ENCODE data around the gene CPE.
"Not testable (repeated sequence)": the region's sequence is repeated elsewhere in the genome, so short reads cannot be mapped to it uniquely, and the experiment has no call there.

The CPE gene

DNA sequence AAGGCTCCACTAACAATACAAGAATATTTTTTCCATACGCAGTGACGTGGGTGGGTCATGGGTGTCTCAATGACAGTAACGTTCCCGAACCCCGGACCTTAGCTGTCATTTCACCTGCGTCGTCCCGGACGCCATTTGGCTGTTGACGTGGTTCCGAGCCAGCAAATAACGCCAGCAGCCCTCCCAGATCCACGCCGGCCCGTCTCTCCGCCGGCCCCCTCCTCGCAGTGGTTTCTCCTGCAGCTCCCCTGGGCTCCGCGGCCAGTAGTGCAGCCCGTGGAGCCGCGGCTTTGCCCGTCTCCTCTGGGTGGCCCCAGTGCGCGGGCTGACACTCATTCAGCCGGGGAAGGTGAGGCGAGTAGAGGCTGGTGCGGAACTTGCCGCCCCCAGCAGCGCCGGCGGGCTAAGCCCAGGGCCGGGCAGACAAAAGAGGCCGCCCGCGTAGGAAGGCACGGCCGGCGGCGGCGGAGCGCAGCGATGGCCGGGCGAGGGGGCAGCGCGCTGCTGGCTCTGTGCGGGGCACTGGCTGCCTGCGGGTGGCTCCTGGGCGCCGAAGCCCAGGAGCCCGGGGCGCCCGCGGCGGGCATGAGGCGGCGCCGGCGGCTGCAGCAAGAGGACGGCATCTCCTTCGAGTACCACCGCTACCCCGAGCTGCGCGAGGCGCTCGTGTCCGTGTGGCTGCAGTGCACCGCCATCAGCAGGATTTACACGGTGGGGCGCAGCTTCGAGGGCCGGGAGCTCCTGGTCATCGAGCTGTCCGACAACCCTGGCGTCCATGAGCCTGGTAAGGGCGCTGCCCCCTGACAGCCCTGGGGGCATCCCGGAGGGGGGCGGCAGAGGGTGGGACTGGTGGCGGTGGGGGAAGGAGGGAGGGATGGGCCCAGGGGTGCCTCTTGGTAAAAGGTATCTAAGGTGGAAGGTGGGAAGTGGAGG lies at the start of gene CPE:
Gene CPE (plus strand): TSS at position 264 of the 933 bp plus-strand sequence. CDS start 214 bp downstream, at position 478.
- DNase-seq (ENCODE audit: low read depth in 2 of 2) = peak; percentile 36 to 43

DNA sequence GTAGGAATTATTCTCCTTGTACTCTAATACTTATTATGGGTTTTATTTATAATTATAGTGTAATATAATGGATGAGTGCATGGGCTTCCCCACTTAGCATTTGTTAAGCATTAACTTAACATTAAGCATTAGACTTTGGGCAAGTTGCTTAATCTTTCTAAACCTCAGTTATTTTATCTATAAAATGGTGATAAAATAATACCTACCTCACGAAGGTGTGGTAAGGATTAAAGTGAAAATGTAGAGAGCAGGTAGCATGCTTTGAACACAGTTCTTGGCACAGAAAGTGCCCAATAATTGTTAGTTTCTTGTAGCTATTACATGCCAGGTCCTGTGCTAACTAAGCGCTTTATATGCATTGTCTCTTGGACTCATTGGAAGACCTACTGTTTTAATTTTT lies 48.7 kb upstream of the CPE start:
- no peak for DNase-seq (ENCODE audit: low read depth in 2 of 2)

DNA sequence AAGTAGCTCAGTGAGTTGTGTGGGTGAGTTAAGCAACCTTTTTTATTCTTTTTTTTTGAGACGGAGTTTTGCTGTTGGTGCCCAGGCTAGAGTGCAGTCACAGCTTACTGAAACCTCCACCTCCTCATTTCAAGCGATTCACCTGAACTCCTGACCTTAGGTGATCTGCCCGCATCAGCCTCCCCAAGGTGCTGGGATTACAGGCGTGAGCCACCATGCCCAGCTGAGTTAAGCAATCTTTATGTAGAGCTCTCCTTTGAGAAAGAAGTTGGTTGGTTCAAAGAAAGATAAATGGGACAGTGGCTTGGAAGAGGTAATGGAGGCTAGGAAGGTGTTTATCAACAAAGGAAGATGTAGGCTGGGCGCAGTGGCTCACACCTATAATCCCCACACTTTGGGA lies 48.1 kb upstream of the CPE start:
- no peak for DNase-seq (ENCODE audit: low read depth in 2 of 2)

DNA sequence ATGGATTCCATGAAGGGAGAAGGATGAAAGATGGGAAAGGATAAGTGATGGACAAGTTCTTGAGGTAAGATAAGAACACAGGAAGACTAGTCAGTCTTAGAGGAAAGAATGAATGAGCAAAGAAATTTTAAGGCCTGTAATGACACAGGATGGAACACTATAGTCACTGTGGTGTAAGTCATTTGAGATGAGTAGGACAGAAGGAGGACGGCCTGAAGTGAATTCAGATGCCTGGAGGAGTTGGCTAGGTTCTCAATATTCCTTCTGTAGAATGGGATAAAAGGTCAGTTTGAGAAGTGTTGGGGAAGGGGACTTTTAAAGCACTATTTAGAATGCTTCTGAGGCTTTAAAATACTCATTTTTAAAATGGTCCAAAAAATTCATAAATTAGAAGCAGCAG lies 47.4 kb upstream of the CPE start:
- no peak for DNase-seq (ENCODE audit: low read depth in 2 of 2)

DNA sequence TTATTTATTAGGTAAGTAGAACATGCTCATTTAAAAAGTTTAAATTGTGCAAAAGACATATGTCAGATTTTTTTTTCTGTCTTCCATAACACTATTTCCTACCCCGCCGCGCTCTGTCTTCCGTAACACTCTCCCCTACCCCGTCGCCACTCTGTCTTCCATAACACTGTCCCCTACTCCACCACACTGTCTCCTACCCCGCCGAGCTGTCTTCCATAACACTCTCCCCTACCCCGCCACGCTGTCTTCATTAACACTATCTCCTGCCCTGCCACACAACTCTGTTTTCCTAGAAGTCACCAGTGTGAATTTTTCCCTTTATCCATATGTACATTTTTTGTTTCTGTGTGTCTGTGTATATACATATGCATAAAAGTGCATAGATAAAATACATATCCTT lies 47.0 kb upstream of the CPE start:
- no peak for DNase-seq (ENCODE audit: low read depth in 2 of 2)

DNA sequence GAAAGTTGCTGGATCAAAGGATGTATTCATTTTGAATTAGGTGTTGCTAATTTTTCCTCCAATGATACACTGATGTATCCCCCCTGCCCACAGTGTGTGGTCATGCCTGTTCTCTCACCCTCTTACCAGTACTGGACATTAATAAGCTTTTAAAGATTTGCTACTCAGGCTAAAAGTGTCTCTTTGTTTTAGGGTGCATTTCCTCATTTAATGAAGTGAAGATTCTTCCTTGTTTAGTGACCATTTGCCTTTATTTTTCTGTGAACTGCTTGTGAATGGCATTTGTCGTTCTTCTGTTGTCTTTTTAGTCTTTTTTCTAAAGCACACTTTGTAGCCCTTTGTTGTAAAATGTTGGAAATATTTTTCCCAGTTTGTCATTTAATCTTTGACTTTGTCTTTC lies 46.3 kb upstream of the CPE start:
- no peak for DNase-seq (ENCODE audit: low read depth in 2 of 2)

DNA sequence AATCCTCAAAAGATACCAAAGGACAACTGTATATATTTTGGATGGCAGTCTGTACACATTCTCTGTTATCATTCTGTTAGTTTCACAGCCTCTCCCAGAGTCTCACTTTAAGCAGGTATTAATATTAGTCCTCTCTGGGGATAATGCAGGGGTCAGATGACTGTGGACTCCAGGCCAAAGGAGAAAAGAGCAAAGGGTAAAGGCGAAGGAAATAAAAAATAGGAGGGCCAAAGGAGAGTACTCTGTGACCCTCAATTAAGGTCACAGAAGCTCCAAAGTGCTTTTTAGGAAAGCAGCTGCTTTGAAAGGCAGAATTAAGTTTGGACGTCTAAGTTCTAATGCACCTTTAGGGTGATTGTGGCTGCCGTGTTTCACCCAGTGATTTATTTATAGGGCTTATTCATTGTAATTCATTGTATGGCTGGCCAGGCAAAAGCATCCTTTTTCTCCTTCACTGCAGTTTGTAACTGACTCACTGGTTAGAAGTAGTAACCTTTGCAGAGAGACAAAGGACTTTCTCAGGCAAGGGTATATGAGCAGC lies 43.6 kb upstream of the CPE start:
- no peak for DNase-seq (ENCODE audit: low read depth in 2 of 2)

DNA sequence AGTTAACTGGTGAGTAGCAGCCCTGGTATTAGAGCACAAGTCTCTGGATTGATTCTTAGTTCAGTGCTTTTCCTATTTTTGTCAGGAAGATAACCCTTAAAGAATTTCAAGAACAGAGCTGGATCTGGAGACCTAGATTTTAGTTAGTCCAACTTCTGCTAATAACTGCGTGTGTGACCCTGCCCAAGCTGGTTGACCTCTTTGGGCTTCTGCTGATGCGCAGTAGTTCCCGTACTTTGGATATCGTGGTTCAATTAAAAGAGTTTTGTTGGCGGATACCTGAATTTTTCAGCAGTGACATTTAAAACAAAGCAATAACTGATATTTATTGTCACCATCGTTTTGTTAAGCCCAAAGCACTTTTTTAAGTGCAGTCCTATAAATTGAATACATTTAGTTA lies 42.1 kb upstream of the CPE start:
- DNase-seq (ENCODE audit: low read depth in 2 of 2) = no peak

DNA sequence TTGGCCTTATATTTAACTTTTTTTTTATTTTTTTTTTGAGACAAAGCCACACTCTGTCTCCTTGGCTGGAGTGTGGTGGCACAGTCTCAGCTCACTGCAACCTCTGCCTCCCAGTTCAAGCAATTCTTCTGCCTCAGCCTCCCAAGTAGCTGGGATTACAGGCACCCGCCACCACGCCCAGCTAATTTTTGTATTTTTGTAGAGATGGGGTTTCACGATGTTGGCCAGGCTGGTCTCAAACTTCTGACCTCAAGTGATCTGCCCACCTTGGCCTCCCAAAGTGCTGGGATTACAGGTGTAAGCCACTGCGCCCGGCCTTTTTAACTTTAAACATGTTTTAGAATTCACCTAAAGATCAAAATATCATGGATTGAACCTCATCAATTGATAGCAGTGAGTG lies 36.5 kb upstream of the CPE start:
- not testable (repeated sequence) for DNase-seq (ENCODE audit: low read depth in 2 of 2)

DNA sequence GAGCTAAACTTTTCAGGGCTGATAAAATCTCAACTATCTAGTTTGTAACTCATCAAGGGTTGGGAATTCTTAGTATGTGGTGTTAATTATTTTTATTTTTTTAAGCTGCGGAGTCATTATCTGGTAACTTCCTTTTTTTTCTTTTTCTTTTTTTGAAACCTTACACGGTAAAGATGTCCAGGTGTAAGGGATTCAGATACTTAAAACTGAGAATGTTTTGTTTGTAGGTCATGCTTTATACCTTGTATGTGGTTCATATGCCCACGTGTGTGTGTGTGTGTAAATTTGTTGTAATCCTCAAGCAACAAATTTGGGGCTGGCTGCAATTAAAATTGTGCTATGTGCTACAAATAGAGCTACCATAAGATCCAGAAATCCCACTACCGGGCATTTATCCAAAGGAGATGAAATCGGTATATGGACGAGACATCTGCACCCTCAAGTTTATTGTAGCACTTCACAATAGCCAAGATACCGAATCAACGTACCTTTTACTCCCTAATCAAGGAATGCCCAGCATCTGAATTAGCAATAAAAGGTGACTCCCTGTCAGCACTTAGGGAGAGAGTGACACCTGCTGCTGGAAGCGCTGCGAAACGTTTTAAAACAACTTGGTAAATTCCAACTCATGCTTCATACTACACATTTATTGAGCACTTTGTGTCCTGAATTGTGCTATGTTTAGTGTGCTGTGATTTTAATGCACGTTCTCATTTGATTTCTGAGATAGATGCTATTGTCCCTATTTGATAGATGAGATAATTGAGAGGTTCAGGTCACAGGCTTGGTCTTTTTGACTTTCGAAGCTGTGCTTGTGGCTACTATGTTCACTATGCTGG lies 35.2 kb upstream of the CPE start:
- DNase-seq (ENCODE audit: low read depth in 2 of 2) = no peak

DNA sequence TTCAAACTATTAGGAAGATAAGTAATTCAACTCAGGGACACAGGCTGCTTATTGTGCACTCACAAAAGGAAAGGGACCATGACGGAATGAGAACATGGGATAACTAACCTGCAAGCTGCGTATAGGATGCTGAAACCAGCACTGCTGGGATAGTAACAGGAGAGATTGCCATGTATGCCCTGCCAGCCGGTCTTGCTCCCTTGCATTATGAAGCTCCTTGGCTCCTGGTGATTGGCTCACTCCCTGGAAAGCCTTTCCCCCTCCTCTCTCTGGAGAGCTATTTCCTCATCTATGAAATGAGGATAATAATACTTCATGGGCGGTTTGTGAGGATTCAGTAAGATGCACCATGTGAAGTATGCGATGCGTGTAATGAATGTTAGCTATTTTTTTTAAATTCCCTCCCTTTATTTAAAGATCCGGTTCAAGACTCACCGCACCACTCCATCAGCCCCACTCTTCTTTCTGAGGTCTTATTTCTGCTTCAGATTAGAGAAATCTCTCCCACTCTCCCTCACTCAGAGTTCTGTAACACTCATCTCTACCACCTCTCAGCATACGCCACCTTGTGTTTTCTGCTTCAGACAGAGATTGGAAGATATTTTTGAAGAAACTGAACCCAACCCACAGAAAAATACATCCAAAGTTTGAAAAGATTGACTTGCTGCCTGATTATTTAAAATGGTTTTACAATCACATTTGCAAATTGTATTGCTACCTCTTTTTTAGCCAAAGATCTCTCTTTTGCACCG lies 33.0 kb upstream of the CPE start:
- DNase-seq (ENCODE audit: low read depth in 2 of 2) = no peak

DNA sequence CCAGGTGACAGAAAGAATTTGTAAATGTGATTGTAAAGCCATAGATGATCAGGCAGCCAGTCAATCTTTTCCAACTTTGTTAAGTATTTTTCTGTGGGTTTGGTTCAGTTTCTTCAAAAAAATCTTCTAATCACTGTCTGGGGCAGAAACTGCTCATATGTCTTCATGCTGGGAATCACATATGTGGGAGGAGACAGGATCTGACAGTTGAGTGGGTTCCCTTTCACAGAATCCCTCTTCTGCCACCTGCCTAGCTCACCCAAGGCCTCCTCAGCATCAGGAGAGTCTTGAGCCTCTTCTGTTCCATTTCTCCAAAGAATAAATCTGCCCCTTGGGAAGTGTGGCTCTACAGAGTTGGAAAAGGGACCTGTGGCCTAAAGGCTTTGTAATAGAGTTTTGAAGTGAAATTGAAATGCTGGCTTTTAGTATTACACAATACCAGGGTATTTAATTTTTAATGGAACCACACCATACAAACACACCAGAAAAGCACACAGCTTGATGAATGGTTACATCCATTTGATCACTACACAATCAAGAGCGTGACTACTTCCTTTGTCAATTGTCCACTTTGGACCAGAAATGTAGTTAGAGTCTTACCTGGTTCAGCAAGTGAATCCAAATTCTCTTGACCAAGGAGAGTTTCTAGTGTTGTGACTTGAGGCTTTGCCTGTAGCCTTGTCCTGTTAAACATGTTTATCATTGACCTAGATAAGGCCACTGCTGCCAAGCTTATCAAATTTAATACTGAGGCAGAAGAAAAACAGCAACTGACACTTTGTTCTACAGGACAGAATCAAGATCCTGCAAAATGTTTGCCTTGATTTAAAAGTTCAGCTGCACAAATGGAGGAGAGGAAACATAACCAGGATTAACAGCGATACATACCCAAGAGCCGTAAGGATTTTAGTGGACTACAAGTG lies 30.9 kb upstream of the CPE start:
- no peak for DNase-seq (ENCODE audit: low read depth in 2 of 2)

DNA sequence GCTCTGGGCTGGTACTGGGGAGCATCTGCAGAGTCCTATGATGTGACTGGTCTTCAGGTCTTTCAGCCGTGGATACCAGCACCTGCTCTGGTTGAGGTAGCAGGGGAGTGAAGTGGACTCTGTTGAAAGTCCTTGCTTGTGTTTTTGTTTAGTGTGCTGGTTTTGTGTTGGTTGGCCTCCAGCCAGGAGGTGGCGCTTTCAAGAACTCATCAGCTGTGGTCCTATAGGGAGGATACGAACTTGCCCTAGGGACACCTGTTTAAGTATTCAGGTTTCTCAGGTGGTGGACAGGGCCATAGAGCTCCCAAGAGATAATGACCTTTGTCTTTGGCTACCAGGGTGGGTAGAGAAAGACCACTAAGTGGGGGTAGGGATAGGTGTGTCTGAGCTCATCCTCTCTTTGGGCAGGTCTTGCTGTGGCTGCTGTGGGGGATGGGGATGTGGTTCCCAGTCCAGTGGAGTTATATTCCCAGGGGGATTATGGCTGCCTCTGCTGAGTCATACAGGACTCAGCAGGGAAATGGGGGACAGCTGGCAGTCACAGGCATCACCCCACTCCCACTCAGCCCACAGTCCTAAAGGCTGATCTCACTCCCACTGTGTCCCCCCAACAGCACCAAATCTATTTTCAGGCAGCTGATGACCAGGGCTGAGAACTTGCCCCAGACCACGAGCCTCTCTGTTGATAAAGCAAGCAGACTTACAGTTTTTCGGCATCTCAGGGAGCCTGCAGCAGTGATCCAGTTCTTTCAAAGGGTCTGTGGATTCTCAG lies 27.3 kb upstream of the CPE start:
- no peak for DNase-seq (ENCODE audit: low read depth in 2 of 2)

DNA sequence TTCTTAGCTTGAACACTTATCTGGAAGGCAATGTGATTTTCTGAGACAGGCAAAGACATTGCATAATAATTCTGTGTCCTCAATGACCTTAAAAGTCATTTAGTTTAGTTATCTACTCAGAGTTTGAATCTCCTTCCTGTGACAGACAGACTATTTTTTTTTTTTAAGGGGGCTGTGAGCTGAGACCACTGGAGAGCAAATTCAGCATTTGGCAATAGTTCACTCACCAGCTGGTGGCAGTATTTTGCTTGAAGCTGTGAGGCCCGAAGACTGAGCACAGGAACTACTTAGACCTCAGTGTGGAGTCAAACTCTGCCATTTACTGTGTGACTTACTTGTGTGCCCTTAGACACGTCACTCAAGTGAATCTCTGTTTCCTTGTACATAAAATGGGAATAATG lies 22.9 kb upstream of the CPE start:
- DNase-seq (ENCODE audit: low read depth in 2 of 2) = peak in 1 of 2 experiments; percentile 14

DNA sequence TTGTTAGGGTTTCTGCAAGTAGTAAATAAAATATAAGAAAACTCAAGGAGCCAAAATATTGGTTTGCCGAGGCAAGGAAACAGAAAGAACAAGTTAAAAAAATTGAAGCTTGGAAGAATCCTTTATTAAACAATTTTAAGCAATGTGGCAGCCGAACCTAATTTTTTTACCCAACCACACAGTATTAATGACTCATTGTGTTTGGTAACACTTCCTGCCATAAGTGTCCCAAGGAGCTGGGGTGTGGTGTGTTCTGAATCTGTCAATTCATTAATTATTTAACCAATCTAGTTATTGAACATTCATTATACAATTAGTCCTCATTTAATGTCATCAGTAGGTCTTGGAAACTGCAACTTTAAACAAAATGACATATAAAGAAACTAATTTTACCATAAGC lies 19.3 kb upstream of the CPE start:
- DNase-seq (ENCODE audit: low read depth in 2 of 2) = peak in 1 of 2 experiments; percentile 21

DNA sequence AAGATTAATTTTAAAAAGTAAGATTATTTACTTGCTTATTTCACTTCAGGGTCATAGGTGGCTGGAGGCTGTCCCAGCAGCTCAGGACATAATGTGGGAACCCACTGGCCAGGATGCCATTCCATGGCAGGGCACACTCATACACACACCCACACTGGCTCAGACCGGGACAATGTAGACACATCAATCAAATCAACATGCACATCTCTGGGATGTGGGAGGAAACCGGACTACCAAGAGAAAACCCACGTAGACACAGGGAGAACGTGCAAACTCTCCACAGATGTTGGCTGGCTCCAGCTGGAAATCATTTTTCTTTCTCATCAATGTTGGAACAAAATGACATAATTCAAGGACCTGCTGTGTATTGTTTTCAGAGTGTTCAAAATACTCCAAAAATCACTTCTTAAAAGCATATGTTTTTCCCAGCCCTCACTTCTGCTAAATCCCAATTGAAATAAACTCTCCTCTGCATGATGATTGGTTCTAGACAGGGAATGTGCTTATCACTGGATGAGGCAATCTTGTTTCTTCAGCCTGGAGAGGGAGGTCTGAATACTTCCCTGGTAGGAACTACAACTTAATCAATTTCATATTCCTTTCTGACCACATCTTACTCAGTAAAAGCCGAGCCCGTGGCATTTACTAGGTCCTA lies 18.6 kb upstream of the CPE start:
- peak; percentile 54 to 58 for DNase-seq (ENCODE audit: low read depth in 2 of 2)

DNA sequence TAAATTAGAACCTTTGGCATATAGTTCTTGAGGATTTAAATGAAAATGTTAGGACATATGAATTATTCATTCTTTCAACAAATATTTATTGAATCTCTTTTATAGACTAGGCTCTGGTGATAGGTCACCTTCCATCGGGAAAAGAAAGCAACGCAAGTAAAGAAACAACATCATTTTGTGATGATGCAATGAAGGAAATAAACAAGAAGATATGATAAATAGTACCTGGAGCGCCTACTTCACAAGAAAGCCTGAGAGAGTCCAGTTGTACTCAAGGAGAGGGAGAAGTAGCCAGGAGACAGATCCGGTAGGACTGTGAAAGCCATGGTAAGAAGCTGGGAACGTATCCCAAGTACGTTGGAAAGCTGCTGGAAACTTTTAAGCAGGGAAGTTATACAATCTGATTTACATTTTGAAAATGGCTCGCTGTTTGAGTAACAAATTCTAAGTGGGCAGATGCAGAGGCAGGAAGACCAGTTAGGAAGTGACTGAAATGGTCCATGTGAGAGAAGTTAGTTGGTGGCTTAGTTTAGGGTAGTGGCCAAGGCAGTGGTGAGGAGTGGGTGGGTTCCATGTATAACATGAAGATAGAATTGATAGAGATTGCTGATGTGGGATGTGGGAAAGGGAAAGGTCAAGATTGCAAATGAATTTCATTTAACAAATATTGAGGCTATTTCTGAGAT lies 17.7 kb upstream of the CPE start:
- DNase-seq (ENCODE audit: low read depth in 2 of 2) = no peak

DNA sequence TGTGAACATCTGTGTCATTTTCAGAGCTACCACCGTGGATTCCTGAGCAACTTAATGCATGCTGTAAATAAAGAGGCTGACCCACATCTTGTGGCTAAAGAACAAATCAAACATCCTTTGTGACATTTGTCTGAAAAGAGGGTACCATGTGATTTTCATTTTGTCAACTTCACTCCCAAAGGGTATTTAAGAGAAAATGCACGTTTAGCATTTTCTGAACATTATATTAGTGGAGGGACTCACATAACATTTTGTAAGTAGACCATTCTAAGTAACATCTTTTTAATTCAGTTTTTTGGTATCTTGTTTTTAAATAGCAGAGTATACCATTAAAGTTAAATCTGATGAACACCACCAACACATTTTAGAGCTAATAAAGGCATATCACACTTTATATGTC lies 17.0 kb upstream of the CPE start:
- DNase-seq (ENCODE audit: low read depth in 2 of 2) = no peak
